Progenitor cell of endocrine pancreas (in vitro differentiated cells): ENCODE data around the gene MUC6. TPM values are rescaled to one million over a fixed set of nuclear protein-coding genes. Genes with fewer than 3 reads are reported as not detected.

Experiments used
- DNase-seq: peaks from one replicate; pipeline ENCODE4 v3.0.0; 2021; ENCODE audit warnings: low spot score; ENCODE audit not compliant: unreplicated experiment
- H3K27ac Mint-ChIP-seq: 2 replicates; pipeline ENCODE4 v1.8.0; 2021; ENCODE audit warnings: mild to moderate bottlenecking, moderate library complexity, mixed read lengths
- H3K27me3 Mint-ChIP-seq: 2 replicates; pipeline ENCODE4 v1.8.0; 2021; ENCODE audit warnings: mixed read lengths
- H3K36me3 Mint-ChIP-seq: 2 replicates; pipeline ENCODE4 v1.8.0; 2022; ENCODE audit warnings: mixed read lengths; ENCODE audit not compliant: insufficient read depth
- H3K4me1 Mint-ChIP-seq: 2 replicates; pipeline ENCODE4 v1.8.0; 2021; ENCODE audit warnings: low read depth, mixed read lengths
- H3K4me3 Mint-ChIP-seq: 2 replicates; pipeline ENCODE4 v1.8.0; 2021; ENCODE audit warnings: low read depth, mild to moderate bottlenecking, moderate library complexity, mixed read lengths
- H3K9me3 Mint-ChIP-seq: 2 replicates; pipeline ENCODE4 v1.8.0; 2021; ENCODE audit warnings: low read depth, mixed read lengths
- CTCF ChIP-seq: fragments of 200-600 bp; sonication (generic); IDR thresholded peaks from one replicate; pipeline ENCODE4 v1.5.0; 2021; ENCODE audit warnings: antibody characterized with exemption, mild to moderate bottlenecking; ENCODE audit not compliant: unreplicated experiment
- total RNA-seq: library from RNA; stranded (reverse); gene quantifications from 2 replicates; pipeline ENCODE4 v1.2.1, GENCODE V29; 2021

Gene MUC6
- total RNA-seq, 1 donor from 2014 or later: 1.6 TPM

GRCh38 chr11:1012291-1012690, 24.2 kb downstream of the MUC6 start:
- no peak for DNase-seq
- Mint-ChIP-seq H3K27ac (no peak overlapping the region), H3K27me3 (no peaks in the 10 kb centered on the region), H3K9me3 (peaks cover 11% of the 10 kb centered on the region), H3K36me3 (peaks cover 12% of the 10 kb centered on the region), H3K4me3 (no peak overlapping the region), H3K4me1 (no peaks in the 10 kb centered on the region)
- TF ChIP-seq CTCF: no peak

GRCh38 chr11:1011320-1011698, 25.2 kb downstream of the MUC6 start:
- H3K36me3 Mint-ChIP-seq: peaks cover 3% of the 10 kb centered on the region
- H3K27me3 Mint-ChIP-seq: no peaks in the 10 kb centered on the region
- no peak for TF ChIP-seq CTCF
- DNase-seq: no peak
- no peaks in the 10 kb centered on the region for H3K4me1 Mint-ChIP-seq
- no peak overlapping the region for H3K4me3 Mint-ChIP-seq
- H3K9me3 Mint-ChIP-seq: peaks cover under 1% of the 10 kb centered on the region
- no peak overlapping the region for H3K27ac Mint-ChIP-seq

- H3K9me3 Mint-ChIP-seq: no peaks in the 10 kb centered on the region
These were observed 25.8 kb downstream of the MUC6 start for GRCh38 chr11:1010551-1011319.

GRCh38 chr11:1009991-1010390, 26.5 kb downstream of the MUC6 start:
- H3K36me3 Mint-ChIP-seq: peaks cover 8% of the 10 kb centered on the region
- no peak overlapping the region for H3K4me3 Mint-ChIP-seq
- H3K27ac Mint-ChIP-seq: no peak overlapping the region
- no peak for TF ChIP-seq CTCF
- peaks cover 2% of the 10 kb centered on the region for H3K4me1 Mint-ChIP-seq
- no peaks in the 10 kb centered on the region for H3K27me3 Mint-ChIP-seq
- DNase-seq: no peak
- H3K9me3 Mint-ChIP-seq: no peaks in the 10 kb centered on the region

More at GRCh38 chr11:1010551-1011319, 25.8 kb downstream of the MUC6 start:
- Mint-ChIP-seq H3K36me3 (peaks cover 3% of the 10 kb centered on the region), H3K4me3 (no peak overlapping the region), H3K4me1 (no peaks in the 10 kb centered on the region), H3K27ac (no peak overlapping the region), H3K27me3 (no peaks in the 10 kb centered on the region)
- no peak for DNase-seq
- no peak for TF ChIP-seq CTCF

GRCh38 chr11:1009371-1009770, 27.1 kb downstream of the MUC6 start:
- H3K27me3 Mint-ChIP-seq: no peaks in the 10 kb centered on the region
- H3K36me3 Mint-ChIP-seq: peaks cover 10% of the 10 kb centered on the region
- H3K4me3 Mint-ChIP-seq: no peak overlapping the region
- no peak overlapping the region for H3K27ac Mint-ChIP-seq
- H3K4me1 Mint-ChIP-seq: peaks cover 2% of the 10 kb centered on the region
- no peak for DNase-seq
- no peak for TF ChIP-seq CTCF
- no peaks in the 10 kb centered on the region for H3K9me3 Mint-ChIP-seq
